ENCODE measurements around the gene WDR82. TPM values are rescaled to one million over a fixed set of nuclear protein-coding genes. Genes with fewer than 3 reads are reported as not detected.

Gene WDR82
- total and polyA plus RNA-seq, 2 of the 4 experiments (the other 2 are of a cell fraction): 38.1 to 68.1 TPM

DNA sequence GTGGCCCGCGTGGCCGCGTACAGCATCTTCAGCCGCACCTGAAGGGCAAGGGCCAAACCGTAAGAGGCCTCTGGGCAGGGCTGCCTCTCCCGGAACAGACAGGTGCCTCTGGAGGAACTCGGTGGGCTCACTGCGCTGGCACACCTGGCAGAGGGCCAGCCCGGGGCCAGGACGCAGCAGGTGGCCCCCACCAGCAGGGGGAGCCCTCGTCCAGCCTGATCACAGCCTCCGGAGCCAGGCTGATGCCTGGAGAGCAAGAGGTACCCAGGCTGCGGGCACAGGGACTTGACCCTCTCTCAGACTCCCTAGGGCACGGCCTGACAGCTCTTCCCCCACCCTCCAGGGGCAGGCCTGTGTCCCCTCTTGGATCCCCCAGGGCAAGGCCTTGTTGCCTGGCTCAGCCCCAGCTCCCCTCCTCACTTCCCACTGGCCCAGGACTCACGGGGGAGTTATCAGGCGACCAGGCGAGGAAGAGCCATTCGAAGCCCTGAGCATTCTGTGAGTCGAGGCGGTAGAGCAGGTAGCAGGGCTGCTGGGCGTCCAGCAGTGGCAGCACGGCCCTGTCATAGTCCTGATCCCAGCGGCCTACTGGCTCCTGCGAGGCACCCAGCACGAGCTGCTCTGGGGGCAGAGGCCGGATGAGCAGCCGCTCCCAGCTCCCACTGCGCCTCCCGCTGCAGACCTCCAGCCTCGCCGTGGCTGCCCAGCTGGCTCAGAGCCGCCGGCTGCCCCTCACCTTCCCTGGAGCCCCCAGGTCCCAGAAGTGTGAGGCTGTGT lies 46.8 kb downstream of the WDR82 start (continued):
- TF ChIP-seq RAD21 (IDR thresholded peaks at IDR 0.05; ENCODE audit: low read length) (peak; percentile 78), CEBPB (IDR thresholded peaks at IDR 0.05; ENCODE audit: low read depth, low read length) (no peak), MAFK (IDR thresholded peaks at IDR 0.05; ENCODE audit: low read depth, low read length) (no peak)
- TF ChIP-seq, protein P1, sequence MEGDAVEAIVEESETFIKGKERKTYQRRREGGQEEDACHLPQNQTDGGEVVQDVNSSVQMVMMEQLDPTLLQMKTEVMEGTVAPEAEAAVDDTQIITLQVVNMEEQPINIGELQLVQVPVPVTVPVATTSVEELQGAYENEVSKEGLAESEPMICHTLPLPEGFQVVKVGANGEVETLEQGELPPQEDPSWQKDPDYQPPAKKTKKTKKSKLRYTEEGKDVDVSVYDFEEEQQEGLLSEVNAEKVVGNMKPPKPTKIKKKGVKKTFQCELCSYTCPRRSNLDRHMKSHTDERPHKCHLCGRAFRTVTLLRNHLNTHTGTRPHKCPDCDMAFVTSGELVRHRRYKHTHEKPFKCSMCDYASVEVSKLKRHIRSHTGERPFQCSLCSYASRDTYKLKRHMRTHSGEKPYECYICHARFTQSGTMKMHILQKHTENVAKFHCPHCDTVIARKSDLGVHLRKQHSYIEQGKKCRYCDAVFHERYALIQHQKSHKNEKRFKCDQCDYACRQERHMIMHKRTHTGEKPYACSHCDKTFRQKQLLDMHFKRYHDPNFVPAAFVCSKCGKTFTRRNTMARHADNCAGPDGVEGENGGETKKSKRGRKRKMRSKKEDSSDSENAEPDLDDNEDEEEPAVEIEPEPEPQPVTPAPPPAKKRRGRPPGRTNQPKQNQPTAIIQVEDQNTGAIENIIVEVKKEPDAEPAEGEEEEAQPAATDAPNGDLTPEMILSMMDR (conservative IDR thresholded peaks at IDR 0.05; ENCODE audit: low read depth, low read length): peak; percentile 79

Measured in IMR-90 (cell line).